CD4-positive, alpha-beta T cell treated with Interleukin-17A for 1 hour (primary cell): ENCODE results near the gene ITK.
A peak's percentile ranks its signal among the peaks of the same experiment; 100 is the strongest.
"Not testable (repeated sequence)": the region's sequence is repeated elsewhere in the genome, so short reads cannot be mapped to it uniquely, and the experiment has no call there.

Experiments
- DNase-seq: peaks from one replicate; pipeline ENCODE4 v3.0.0-alpha.2; 2020

Gene ITK

GRCh38 chr5:157168286-157168685 lies 12.4 kb upstream of the ITK start:
- no peak for DNase-seq

GRCh38 chr5:157172403-157172802 lies 8.2 kb upstream of the ITK start:
- DNase-seq: peak; percentile 90

DNA sequence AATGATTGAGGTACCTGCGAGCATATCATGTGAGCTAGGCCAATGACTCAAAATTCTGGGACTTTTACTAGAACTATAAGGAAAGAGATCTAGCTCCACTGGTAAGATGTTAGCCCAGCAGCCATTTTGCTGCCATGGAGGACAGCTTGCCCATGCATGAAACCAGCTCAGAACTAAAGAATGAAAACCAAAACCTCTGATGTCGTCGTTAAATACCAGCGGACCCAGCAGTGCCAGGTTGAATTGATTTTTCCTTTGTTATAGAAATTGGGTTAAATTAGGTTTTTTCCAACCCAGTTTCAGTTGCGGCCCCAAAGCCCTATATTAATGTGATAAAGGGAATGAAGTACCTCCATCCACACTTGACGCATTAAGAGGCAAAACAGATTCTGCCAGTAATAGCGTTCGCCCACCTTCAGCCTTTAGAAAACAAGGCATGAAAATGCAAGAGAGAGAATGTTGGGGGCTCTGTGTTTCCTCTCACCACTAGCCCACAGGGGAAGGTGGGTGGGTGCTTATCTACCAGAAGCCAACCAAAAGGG lies 5.5 kb upstream of the ITK start:
- no peak for DNase-seq

DNA sequence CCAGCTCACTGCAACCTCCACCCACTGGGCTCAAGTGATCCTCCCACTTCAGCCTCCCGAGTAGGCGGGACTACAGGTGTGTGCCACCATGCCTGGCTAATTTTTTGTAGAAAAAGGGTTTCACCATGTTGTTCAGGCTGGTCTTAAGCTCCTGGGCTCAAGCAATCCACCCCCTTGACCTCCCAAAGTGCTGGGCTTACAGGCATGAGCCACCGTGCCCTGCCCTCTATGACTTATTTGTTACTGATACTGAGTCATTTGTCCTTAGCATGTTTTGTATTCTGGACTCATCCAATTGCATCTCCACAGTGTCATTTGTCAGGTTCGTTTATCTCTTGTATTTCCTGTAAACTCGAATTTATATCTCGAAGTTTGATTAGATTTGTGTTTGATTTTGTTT lies 2.7 kb upstream of the ITK start:
- DNase-seq: no peak

DNA sequence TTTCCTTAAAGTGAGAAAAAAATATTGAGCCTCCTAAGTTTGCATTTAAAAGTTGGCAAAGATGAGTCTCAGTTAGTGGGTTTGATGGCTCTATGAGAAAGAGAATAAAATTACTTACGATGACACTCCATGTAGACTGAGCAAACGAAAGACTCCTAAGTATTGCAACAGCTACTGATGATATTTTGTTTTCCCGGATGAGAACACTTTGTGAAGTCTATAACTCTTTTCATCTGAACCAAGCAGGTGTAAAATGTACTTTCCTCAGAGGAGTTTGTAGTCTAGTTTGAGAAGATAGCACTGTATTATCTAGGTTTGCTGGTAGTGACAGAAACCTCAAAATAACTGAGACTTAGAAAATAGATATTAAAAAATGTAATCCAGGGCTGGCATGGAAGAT lies 1.7 kb upstream of the ITK start:
- DNase-seq: no peak

- peak; percentile 24 for DNase-seq
Observed at GRCh38 chr5:157182143-157182757, 1.6 kb downstream of the ITK start.

DNA sequence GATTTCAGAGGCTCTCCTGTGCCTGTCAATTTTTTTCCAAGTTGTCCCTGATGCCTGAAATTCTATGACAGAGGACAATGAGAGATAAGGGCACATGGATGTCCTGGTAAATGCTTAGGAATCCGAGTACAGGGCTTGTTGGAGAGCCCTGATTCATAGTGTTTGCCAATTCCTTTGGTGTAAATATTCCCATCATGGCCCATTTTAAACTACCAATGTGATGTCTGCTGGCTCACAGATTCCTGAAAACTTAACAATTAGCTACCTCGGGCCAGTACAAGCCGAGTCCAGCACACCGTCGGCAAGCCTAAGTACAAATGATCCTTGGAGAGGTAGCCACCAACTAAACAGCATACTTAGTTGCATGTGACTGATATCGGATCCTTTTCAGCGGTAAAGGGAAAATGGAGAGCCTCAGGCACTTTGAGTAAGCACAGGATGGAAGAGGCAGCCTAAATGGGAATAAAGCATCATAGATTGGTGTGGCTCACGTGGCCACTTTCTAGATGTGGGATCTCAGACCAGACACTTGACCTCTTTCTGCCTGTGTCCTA lies 3.6 kb downstream of the ITK start:
- no peak for DNase-seq

DNA sequence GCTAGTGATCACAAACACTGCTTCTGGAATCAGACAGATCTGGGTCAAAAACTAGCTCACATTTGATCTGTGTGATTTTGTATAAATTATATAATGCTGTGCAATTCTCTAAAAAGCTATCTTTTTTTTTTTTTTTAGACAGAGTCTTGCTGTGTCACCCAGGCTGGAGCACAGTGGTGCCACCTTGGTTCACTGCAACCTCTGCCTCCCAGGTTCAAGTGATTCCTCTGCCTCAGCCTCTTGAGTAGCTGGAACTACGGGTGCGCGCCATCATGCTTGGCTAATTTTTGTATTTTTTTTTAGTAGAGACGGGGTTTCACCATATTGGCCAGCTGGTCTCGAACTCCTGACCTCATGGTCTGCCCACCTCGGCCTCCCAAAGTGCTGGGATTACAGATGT lies 4.5 kb downstream of the ITK start:
- DNase-seq: not testable (repeated sequence)

- no peak for DNase-seq
Observed at GRCh38 chr5:157186309-157187045, 5.8 kb downstream of the ITK start.

DNA sequence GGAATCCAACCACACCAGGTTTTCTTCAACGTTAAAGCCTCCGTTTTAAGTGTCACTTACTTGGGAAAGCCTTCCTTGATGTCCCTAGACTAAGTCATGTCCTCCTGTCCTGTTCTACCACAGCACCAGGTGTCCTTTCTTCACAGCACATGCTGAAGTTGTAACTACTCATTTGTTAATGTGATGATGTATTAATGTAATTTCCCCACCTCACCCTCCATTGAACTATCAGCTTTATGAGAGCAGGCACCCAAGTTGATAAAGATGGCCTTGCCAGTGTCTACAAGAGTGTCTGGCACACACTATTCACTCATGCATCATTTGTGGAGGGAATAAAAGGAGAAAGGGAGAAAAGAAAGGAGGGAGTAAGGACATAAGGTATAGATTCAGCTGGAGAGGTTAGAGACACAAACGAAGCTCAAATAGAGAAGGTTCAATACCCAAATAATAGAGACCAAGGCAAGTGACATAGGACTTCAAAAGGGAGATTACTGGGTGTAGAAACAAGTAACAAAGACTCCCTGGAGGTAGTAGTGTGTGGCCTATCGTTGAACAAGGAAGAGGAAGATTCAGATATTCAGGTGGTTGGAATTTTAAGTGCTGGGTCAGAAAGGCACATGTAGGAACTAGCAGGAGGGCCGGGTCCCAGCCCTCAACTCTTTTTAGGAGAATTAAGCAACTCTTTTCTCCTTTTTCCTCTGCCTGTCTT lies 6.6 kb downstream of the ITK start:
- no peak for DNase-seq

DNA sequence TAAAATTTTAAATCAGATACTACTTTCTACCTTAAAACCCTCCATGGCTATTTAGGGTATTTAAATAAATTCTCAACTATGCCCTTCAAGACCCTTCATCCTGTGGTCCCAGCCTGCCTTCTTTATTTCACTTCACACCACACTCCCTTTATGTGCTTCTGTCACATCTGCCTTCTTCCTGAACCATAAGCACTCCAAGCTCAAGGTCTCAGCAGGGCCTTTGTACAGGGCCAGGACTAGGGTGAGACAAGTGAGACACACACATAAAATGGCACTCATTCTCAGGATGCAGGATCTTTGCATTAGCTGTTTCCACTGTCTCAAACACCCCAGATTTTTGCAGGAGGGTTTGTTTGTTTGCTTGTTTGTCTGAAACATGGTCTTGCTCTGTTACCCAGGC lies 7.6 kb downstream of the ITK start:
- DNase-seq: no peak

DNA sequence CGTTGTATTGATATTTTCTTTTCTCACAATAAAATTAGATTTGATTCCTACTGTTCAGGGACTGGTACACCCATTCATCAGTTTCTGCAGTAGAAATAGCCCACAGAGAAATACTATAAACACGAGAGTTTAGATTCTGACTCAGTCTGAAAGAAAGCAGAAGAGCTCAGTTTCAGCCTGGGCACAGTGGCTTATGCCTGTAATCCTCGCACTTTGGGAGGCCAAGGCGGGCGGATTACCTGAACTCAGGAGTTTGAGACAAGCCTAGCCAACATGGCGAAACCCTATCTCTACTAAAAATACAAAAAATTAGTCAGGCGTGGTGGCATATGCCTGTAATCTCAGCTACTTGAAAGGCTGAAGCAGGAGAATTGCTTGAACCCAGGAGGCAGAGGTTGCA lies 8.6 kb downstream of the ITK start:
- no peak for DNase-seq

GRCh38 chr5:157193699-157194424 lies 13.2 kb downstream of the ITK start:
- DNase-seq: peak; percentile 75

DNA sequence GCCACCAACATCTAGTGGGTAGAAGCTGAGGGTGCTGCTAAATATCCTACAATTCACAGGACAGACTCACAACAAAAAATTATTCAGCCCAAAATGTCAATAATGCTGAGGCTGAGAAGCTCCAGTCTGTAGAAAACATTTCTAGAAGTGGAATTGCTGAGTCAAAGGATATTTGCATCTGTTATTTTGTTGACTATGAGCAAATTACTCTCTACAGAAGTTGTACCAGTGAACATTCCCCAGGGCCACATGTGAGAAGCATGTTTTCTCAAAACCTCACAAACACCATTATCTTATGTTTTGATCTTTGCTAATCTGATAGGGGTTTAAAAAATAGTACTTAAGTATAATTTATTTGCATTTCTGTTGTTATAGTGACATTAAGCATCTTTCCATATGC lies 15.4 kb downstream of the ITK start:
- peak; percentile 75 for DNase-seq

DNA sequence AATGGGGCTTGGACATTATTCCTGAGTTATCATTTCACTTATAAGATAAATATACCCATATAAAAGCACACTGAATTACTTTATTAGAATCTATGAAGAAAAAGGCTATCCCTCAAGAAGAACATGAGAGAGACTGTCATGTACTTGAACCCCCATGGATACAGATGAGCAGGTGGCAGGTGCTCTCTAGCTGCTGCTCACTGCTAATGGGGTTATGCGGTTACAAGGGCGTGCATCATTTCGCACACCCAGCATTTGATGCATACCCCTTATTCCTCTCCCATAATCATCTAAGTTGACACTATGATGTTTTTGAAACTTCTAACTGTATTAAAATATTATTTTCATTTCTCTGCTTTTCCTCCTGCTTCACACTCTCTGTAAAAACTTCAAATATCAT lies 16.4 kb downstream of the ITK start:
- DNase-seq: peak; percentile 66

DNA sequence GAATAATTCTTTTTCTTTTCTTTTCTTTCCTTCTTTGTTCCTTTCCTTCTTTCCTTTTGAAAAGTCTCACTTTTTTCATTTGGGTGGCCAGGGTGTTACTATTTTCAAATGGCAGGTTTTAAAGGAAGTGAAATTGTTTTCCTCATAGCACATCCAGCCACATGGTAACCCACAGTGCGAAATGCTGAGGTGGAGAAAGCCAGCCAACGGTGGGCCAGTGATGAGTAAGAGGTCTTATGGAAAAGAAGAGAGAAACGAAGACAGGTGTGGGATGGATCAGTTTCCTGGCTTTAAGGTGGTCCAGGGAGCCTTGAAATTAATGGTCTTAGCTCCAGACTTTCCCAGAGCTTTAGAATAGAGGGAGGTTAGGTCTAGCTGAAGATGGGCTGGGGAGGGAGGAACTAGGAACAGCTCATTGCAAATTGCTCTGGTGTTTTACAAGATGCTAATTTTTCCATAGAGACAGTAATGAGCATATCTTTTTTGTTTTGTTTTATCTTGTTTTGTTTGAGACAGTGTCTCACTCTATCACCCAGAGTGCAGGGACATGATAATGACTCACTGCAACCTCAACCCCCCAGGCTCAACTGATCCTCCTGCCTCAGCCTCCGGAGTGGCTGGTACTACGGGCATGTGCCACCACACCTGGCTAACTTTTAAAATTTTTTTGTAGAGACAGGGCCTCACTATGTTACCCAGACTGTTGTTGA lies 17.8 kb downstream of the ITK start:
- peak; percentile 74 for DNase-seq

- DNase-seq: no peak
Observed at GRCh38 chr5:157201857-157202256, 21.2 kb downstream of the ITK start.

DNA sequence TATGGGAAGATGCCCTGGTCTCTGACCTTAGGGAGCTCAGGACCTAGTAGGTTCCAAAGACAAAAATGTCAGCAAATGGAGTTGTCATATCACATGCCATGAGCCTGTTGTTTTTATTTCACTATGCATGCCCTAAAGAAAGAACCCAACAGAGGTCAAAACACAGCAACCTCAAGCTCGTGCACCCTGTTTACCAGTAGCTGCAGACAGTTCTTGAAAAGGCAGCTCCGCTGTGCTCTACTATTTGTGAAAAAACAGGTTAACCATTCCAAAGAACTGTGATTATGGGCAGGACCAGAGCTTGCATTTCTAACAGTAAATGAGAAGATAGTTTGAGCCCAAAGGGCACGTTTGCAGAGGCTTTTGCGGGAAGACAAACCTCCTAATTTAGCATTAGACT lies 22.8 kb downstream of the ITK start:
- no peak for DNase-seq

DNA sequence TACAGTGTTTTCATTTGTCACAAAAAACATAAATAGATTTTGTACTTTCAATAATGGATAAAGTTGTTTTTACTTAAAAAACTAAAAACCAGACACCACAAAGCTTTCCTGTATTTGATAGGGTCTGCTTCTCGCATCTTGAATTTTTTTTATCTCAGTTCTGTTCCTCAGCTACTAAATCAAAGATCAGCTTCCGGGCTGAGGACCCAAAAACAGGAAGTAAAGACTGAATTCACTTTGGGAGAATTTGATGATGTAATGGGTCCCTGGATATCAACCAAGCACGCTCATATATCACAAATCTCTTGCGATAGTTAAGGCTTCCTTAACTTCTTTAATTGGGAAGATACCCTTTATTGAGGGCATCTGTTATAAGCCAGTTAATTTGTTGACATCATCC lies 24.1 kb downstream of the ITK start:
- peak; percentile 75 for DNase-seq

GRCh38 chr5:157205708-157206107 lies 25.1 kb downstream of the ITK start:
- no peak for DNase-seq

- DNase-seq: peak; percentile 59
Observed at GRCh38 chr5:157210652-157211051, 30.0 kb downstream of the ITK start.

GRCh38 chr5:157212307-157212706 lies 31.7 kb downstream of the ITK start:
- DNase-seq: no peak
